Nasal cavity respiratory epithelium epithelial cell of viscerocranial mucosa (primary cell): Measurements from ENCODE around the gene ARMC12. TPM values are rescaled to one million over a fixed set of nuclear protein-coding genes. Genes with fewer than 3 reads are reported as not detected.

Experiments used
- total RNA-seq: library from RNA; depleted of rRNA; stranded (reverse); fragments of >200 nt; gene quantifications from 2 replicates; pipeline ENCODE4 v1.2.3, GENCODE V29; 2014

Gene ARMC12
- 0.57 and 1.0 TPM in 2 replicates for total RNA-seq

GRCh38 chr6:35736982-35737412 lies at the start of gene ARMC12:
Gene ARMC12, plus strand, starts transcription at chr6:35737032. Its CDS starts 77 bp downstream, at chr6:35737109.

GRCh38 chr6:35688605-35689322 lies 48.1 kb upstream of the ARMC12 start, which contains the start of gene FKBP5:
Gene FKBP5, minus strand, starts transcription at chr6:35688915. Its CDS starts 46,091 bp downstream, at chr6:35642824.

GRCh38 chr6:35776364-35777215 lies 39.8 kb downstream of the ARMC12 start, which contains the start of gene CLPSL2:
Gene CLPSL2, plus strand, starts transcription at chr6:35776598. Its CDS starts 21 bp downstream, at chr6:35776619.

GRCh38 chr6:35780719-35781118 lies 43.9 kb downstream of the ARMC12 start, which contains the start of gene CLPSL1:
Gene CLPSL1, plus strand, starts transcription at chr6:35781019. Its CDS starts 92 bp downstream, at chr6:35781111.

Other genes starting within 250 kb of the ARMC12 start
- 6.5 and 18.9 TPM in 2 replicates for gene TEAD3, start 240.0 kb upstream of the ARMC12 start, total RNA-seq
- gene TULP1, start 224.1 kb upstream of the ARMC12 start, total RNA-seq, result not detected in 2 replicates
- gene FKBP5, start 48.1 kb upstream of the ARMC12 start, total RNA-seq, result 35.2 and 131 TPM in 2 replicates
- gene CLPSL2, start 39.6 kb downstream of the ARMC12 start, total RNA-seq, result not detected in 2 replicates
- not detected in 2 replicates for gene CLPSL1, start 44.0 kb downstream of the ARMC12 start, total RNA-seq
- not detected in 2 replicates for gene CLPS, start 60.3 kb downstream of the ARMC12 start, total RNA-seq
- gene LHFPL5, start 68.3 kb downstream of the ARMC12 start, total RNA-seq, result 0.07 TPM in 1 of 2 replicates, not detected in the other
- gene SRPK1, start 184.1 kb downstream of the ARMC12 start, total RNA-seq, result 77.9 and 108 TPM in 2 replicates